Prostate gland (tissue), 2 donors: Measurements from ENCODE around the gene TYMS.

Experiments used
- POLR2A ChIP-seq: fragments of 450-650 bp; IDR thresholded peaks from one replicate; pipeline ENCODE4 v1.6.1; 2016; ENCODE audit warnings: antibody characterized with exemption, mild to moderate bottlenecking
- TF ChIP-seq, protein P1 (sequence below), 4 experiments: fragments of 200-600 bp in 2 of 4; fragments of 450-650 bp in 2 of 4; sonication (generic) in 2 of 4; IDR thresholded peaks; 1 replicate in 3 of 4; 2 replicates in 1 of 4; pipeline ENCODE4 v1.5.1; 2016 to 2019; ENCODE audit warnings: antibody characterized with exemption in 4 of 4, mild to moderate bottlenecking in 2 of 4, moderate library complexity in 2 of 4

DNA sequence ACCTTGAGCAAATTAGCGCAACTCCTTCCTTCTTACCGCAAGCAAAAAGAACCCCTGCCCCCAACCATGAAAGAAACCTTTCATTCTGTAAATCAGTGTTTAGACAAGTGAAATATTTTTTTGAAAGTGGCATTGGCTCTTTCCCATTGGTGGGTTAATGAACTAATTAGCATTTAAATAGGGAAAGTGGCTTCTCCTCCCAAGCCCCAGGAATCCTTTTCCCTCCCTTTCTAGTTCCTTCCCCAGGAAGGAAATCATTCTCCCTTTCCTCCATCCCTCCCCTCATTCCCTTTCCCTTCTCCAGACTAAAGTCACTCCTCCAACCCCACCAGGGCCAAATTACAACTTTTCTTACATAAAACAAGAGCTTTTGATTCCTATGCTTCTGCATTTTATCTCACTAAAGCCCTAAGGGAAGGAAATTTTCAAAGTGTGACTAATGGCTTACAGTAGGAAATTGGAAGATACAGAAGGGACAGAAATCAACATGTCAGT, 22.9 kb upstream of the TYMS start:
- TF ChIP-seq, protein P1, sequence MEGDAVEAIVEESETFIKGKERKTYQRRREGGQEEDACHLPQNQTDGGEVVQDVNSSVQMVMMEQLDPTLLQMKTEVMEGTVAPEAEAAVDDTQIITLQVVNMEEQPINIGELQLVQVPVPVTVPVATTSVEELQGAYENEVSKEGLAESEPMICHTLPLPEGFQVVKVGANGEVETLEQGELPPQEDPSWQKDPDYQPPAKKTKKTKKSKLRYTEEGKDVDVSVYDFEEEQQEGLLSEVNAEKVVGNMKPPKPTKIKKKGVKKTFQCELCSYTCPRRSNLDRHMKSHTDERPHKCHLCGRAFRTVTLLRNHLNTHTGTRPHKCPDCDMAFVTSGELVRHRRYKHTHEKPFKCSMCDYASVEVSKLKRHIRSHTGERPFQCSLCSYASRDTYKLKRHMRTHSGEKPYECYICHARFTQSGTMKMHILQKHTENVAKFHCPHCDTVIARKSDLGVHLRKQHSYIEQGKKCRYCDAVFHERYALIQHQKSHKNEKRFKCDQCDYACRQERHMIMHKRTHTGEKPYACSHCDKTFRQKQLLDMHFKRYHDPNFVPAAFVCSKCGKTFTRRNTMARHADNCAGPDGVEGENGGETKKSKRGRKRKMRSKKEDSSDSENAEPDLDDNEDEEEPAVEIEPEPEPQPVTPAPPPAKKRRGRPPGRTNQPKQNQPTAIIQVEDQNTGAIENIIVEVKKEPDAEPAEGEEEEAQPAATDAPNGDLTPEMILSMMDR (IDR thresholded peaks at IDR 0.05): no peak
- TF ChIP-seq POLR2A: no peak
